OCI-LY7 (cell line): Measurements from ENCODE around the gene PLA2G10. TPM values are rescaled to one million over a fixed set of nuclear protein-coding genes. Genes with fewer than 3 reads are reported as not detected.
"Not testable (repeated sequence)": the region's sequence is repeated elsewhere in the genome, so short reads cannot be mapped to it uniquely, and the experiment has no call there.

Source experiments
- BruUV-seq: library from RNA; stranded (reverse); fragments of 400-500 nt; replicated peaks from 2 replicates; lab custom pipeline; 2021; lab: Mats Ljungman, UMichigan
- CTCF ChIA-PET: fragments of 300-600 bp; sonication (Branson Sonifier 250); formaldehyde crosslinking; loops from one replicate; lab custom pipeline; 2022; ENCODE audit warnings: antibody characterized with exemption; ENCODE audit not compliant: unreplicated experiment; lab: Charles Lee
- POLR2A ChIA-PET: fragments of 300-600 bp; sonication (Branson Sonifier 250); formaldehyde crosslinking; loops from one replicate; lab custom pipeline; 2022; ENCODE audit warnings: antibody characterized with exemption; lab: Charles Lee
- DNase-seq: peaks from one replicate; pipeline ENCODE4 v3.0.0-alpha.2; 2015; ENCODE audit warnings: low spot score
- H2AFZ ChIP-seq: fragments of 200-600 bp; sonication (generic), shearing (Covaris generic); 2 replicates; pipeline ENCODE4 v1.6.1; 2014; ENCODE audit warnings: mild to moderate bottlenecking, antibody characterized with exemption, low read length, moderate library complexity
- H3K27ac ChIP-seq: fragments of 200-600 bp; sonication (generic); 2 replicates; pipeline ENCODE4 v1.5.1; 2014; ENCODE audit warnings: mixed run types, low read depth, mild to moderate bottlenecking, moderate library complexity, low read length, inconsistent platforms; ENCODE audit not compliant: poor library complexity, severe bottlenecking
- H3K36me3 ChIP-seq: fragments of 200-600 bp; sonication (generic); 2 replicates; pipeline ENCODE4 v1.6.1; 2014; ENCODE audit warnings: mild to moderate bottlenecking, antibody characterized with exemption, low read length, moderate library complexity, mixed read lengths; ENCODE audit not compliant: insufficient read depth
- H3K4me1 ChIP-seq: fragments of 200-600 bp; sonication (generic); 2 replicates; pipeline ENCODE4 v1.5.1; 2014; ENCODE audit warnings: mild to moderate bottlenecking, low read length; ENCODE audit not compliant: insufficient read depth, poor library complexity, severe bottlenecking
- H3K4me2 ChIP-seq: fragments of 200-600 bp; sonication (generic); 2 replicates; pipeline ENCODE4 v1.6.1; 2014; ENCODE audit warnings: mild to moderate bottlenecking, low read length
- H3K4me3 ChIP-seq: fragments of 200-600 bp; sonication (generic); 2 replicates; pipeline ENCODE4 v1.5.1; 2014; ENCODE audit warnings: mild to moderate bottlenecking, low read depth, low read length; ENCODE audit not compliant: poor library complexity, severe bottlenecking
- H3K79me2 ChIP-seq: fragments of 200-600 bp; sonication (generic); 2 replicates; pipeline ENCODE4 v1.6.1; 2016; ENCODE audit warnings: low read depth, mild to moderate bottlenecking, low read length, moderate library complexity, mixed read lengths; ENCODE audit not compliant: insufficient read depth
- H3K9me2 ChIP-seq: fragments of 200-600 bp; sonication (generic); 2 replicates; pipeline ENCODE4 v1.6.1; 2016; ENCODE audit warnings: mild to moderate bottlenecking, low read length, mixed read lengths; ENCODE audit not compliant: insufficient read depth
- H3K9me3 ChIP-seq: fragments of 200-600 bp; sonication (generic); 2 replicates; pipeline ENCODE4 v1.6.1; 2014; ENCODE audit warnings: mild to moderate bottlenecking, mixed run types, low read length, mixed read lengths
- H4K20me1 ChIP-seq: fragments of 200-600 bp; sonication (generic); 2 replicates; pipeline ENCODE4 v1.6.1; 2014; ENCODE audit warnings: mild to moderate bottlenecking, antibody characterized with exemption, low read length, moderate library complexity, mixed read lengths; ENCODE audit not compliant: insufficient read depth
- CTCF ChIP-seq: fragments of 200-600 bp; sonication (generic); conservative IDR thresholded peaks from 2 replicates; pipeline ENCODE4 v1.5.1; 2014; ENCODE audit warnings: mild to moderate bottlenecking, antibody characterized with exemption, low read length, moderate library complexity, mixed read lengths
- EZH2phosphoT487 ChIP-seq: fragments of 200-600 bp; sonication (generic); IDR thresholded peaks from 2 replicates; pipeline ENCODE4 v1.6.1; 2018; ENCODE audit warnings: low read depth, borderline replicate concordance, mild to moderate bottlenecking, mixed run types, antibody characterized with exemption, low read length, moderate library complexity, mixed read lengths
- intact Hi-C: fragments of 100-400 bp; cut with micrococcal nuclease; formaldehyde crosslinking; loops from one replicate; pipeline ENCODE4 v1.10.0; 2022; ENCODE audit not compliant: unreplicated experiment
- total RNA-seq, 2 experiments: library from RNA; depleted of rRNA in 1 of 2; stranded (reverse); fragments of >200 nt in 1 of 2; shearing (Covaris generic) in 1 of 2; gene quantifications; 2 replicates each; pipeline ENCODE4 v1.2.3, GENCODE V29; 2014 to 2022

Gene PLA2G10
- total RNA-seq, 2 experiments from 2014 or later: 0.41 TPM; not detected in 1

GRCh38 chr16:14641206-14641605 lies 52.9 kb downstream of the PLA2G10 start:
- no peaks in the 10 kb centered on the region; the same call in 1 of the 2 replicates for H4K20me1 ChIP-seq

GRCh38 chr16:14640538-14640937 lies 53.6 kb downstream of the PLA2G10 start:
- Histone ChIP-seq H3K36me3 (peaks cover 85% of the 10 kb centered on the region), H3K4me2 (no peak overlapping the region), H3K4me3 (no peak overlapping the region), H3K9me2 (no peaks in the 10 kb centered on the region), H3K4me1 (no peaks in the 10 kb centered on the region), H4K20me1 (peaks cover 5% of the 10 kb centered on the region; the same call in 1 of the 2 replicates), H3K79me2 (peaks cover 82% of the 10 kb centered on the region), H3K27ac (no peak overlapping the region), H3K9me3 (no peaks in the 10 kb centered on the region), H2AFZ (no peak overlapping the region)
- POLR2A ChIA-PET: interaction anchor here (0.6 to 0.7 kb wide), 2 partner anchors 35 to 37 kb away, joined by 3 read pairs; no protein-coding TSS in a partner anchor
- CTCF ChIA-PET: no interaction called here
- intact Hi-C loops: no loop called here
- no TSS peak for BruUV-seq
- no peak for TF ChIP-seq EZH2phosphoT487
- no peak for TF ChIP-seq CTCF
- no peak for DNase-seq

More at GRCh38 chr16:14641206-14641605, 52.9 kb downstream of the PLA2G10 start:
- CTCF ChIA-PET: no interaction called here
- Histone ChIP-seq H3K9me2 (no peaks in the 10 kb centered on the region), H2AFZ (no peak overlapping the region), H3K79me2 (peaks cover 76% of the 10 kb centered on the region), H3K4me3 (no peak overlapping the region), H3K4me1 (no peaks in the 10 kb centered on the region), H3K27ac (no peak overlapping the region), H3K36me3 (peaks cover 89% of the 10 kb centered on the region), H3K9me3 (no peaks in the 10 kb centered on the region), H3K4me2 (no peak overlapping the region)
- intact Hi-C loops: no loop called here
- BruUV-seq: no TSS peak
- no peak for DNase-seq
- POLR2A ChIA-PET: interaction anchor here (0.7 kb wide), 1 partner anchor 15 kb away, joined by 3 read pairs; no protein-coding TSS in a partner anchor
- TF ChIP-seq CTCF (no peak), EZH2phosphoT487 (no peak)

GRCh38 chr16:14636951-14637240 lies 57.2 kb downstream of the PLA2G10 start:
- CTCF ChIA-PET, H3K9me2 ChIP-seq, DNase-seq, H2AFZ ChIP-seq, H3K27ac ChIP-seq, BruUV-seq, intact Hi-C loops, H3K4me2 ChIP-seq, H3K4me3 ChIP-seq, H3K9me3 ChIP-seq, POLR2A ChIA-PET: not testable (repeated sequence)
- Histone ChIP-seq H3K79me2 (peaks cover 93% of the 10 kb centered on the region), H3K36me3 (peaks cover 66% of the 10 kb centered on the region), H4K20me1 (peaks cover 19% of the 10 kb centered on the region), H3K4me1 (peaks cover 12% of the 10 kb centered on the region)

- CTCF ChIA-PET: not testable (repeated sequence)
Measured at GRCh38 chr16:14636179-14636950, 57.7 kb downstream of the PLA2G10 start.

More at GRCh38 chr16:14636179-14636950, 57.7 kb downstream of the PLA2G10 start:
- DNase-seq, H3K27ac ChIP-seq, H3K9me2 ChIP-seq, intact Hi-C loops, H3K9me3 ChIP-seq, H2AFZ ChIP-seq, POLR2A ChIA-PET, H3K4me3 ChIP-seq, H3K4me2 ChIP-seq, BruUV-seq: not testable (repeated sequence)
- Histone ChIP-seq H3K4me1 (peaks cover 18% of the 10 kb centered on the region), H3K79me2 (peaks cover 89% of the 10 kb centered on the region), H4K20me1 (peaks cover 19% of the 10 kb centered on the region), H3K36me3 (peaks cover 62% of the 10 kb centered on the region)
